ENCODE measurements around the gene SLN.

Gene SLN

DNA sequence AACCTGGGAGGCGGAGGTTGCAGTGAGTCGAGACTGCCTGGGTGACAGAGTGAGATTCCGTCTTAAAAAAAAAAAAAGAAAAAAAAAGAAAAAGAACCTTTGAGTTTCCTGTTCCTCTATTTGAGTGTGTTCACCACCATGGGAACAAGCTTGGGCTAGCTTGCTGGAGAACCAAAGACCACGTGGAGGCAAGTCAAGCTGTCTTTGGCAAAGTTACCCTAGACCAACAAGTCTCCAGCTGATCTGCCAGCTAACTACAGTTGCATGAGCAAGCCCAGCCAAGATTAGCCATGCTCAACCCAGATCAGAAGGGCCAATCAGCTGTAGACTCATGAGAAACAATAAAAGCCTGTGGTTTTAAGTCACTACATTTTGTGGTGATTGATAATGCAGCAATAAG lies 29.7 kb downstream of the SLN start:
- DNase-seq = no peak

DNA sequence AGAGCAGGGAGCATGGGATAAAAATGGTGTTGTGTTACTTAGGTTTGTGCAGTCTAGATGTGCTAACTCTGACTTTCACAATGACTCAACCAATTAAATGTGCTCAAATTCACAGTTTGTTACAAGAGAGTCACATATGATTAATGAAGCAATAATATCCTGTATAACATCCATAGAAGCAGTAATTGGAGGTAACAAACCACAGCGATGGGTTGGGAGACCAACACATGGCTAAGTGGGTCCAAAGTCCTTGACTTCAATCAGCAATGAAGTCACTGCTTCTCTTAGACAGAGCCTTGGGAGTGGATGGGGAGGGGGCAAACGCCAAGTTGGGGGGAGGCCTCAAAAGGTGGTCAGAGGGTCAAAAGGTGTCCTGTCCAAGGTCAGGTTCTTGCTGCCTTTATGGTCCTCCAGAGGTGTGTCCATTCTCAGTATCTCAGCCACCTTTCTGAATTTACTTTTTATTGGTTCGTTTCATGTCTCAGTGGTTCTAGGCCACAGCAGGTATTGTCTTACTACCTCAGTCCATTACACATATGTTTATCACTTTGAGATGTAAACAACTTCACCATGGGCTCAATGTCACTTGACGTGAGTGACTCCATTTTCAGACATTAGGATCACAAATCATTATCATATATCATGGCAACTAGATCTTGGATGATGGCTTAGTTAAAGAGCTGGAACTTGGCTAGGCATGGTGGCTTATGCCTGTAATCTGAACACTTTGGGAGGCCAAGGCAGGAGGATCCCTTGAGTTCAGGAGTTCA lies 32.4 kb downstream of the SLN start:
- no peak for DNase-seq

DNA sequence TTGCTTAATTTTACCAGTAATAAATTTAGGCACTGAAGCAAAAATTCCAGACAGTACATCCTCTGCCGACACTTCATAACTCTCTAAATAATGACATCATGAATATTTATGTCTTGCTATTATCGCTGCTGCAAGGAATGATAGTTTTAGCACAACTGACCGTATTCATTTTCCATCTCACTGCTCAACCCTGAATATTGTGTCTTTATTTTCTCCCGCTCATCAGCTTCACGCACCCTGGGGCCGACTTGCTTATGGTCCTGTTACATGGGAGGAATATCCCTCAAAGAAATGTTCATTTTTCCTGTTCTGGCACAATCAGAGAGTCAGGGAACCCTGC lies 33.3 kb downstream of the SLN start:
- DNase-seq = no peak

DNA sequence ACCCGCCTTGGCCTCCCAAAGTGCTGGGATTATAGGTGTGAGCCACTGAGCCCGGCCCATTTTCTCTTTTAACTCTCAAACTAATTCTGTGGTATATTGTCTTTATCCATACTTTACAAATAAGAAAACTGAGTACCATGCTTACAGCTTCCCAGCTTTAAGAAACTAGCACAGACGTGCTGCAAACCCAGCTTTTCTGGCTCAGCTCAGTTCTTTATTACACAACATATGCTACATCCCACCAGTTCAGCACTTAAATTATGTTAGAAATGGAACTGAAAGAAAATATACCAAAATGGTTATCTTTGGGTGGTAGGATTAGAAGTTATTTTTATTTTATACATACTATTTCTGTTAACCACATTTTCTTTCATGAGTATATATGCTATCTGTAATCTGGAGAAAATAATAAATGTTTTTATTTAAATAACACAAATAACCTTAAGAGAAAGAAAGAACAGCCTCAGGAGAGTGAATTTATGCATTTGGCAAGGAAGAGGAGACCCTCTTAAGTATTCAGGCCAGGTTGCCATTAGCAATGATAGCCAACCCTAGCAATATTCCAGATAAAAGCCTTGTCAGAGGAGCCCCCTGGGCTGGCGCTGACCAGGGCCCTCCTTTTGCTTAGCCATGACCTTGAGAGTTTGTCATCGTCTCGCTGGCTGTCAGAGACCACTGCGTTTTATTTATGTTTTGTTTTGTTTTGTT lies 33.8 kb downstream of the SLN start:
- no peak for DNase-seq

DNA sequence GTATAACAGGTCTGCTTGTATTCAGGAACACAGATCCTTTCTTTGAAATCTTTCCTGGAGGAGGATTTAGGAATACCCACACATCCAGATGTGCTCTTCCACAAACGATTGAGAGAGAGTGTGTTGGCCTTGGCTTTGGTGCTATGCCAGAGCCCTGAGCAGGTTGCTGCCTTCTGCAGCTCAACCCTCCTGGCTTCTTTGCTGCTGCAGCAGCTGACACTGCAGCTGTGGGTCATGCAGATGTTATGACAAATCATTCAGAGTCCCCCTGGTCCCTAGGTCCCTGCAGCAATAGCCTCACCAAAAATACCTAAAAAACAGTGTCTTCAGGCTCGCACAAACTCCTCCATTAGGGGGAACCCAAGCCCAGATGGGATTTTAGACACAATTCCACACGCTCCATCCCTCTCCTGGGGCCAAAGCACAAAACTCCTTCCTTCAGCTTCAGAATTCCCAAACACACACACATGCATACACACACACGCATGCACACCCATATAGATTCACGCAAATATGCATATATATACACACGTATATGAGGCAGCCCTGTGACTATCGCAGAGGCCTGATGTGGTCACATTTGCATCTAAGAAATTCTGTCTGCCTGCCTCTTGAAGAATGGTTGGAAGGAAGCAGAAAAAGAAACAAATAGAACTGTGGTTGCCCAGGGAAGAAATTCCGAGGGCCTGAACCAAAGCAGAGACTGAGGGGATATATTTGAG lies 35.4 kb downstream of the SLN start:
- no peak for DNase-seq

- DNase-seq = no peak
Observed at GRCh38 chr11:107675902-107676301, 36.0 kb downstream of the SLN start.

GRCh38 chr11:107669893-107670601 lies 41.8 kb downstream of the SLN start:
- no peak for DNase-seq

GRCh38 chr11:107669191-107669740 lies 42.6 kb downstream of the SLN start:
- DNase-seq = no peak

DNA sequence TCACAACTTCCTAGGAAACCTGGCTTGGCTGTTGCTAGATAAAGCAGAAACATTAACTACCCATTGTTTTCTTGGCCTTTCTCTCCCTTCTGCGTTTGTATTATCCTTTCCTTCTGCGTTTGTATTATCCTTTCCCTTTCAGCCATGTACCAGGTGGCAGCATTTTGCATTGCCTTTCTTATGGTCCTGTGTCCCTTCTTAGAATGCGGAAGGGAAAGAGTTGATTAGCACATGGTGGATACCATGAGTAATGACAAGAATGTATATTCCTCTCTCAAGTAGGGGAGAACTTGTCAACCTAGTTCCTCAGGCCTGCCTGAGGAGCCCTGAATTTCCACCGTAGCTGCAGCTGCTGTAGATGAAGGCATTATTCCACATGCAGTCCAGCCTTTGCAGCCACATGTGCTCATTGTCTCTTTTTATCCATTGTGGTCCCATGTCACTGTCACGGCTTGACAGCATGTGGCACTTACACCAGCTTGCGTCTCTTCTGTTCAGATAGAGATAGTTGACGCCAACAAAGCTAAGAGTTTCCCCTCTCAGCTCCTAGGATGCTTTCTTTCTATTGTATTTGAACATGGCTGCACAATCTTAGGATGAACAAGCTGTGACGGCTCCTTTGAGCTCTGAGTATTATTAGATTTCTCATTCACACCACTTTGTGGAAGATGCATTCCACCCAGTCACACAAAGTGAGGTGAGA lies 44.8 kb downstream of the SLN start:
- no peak for DNase-seq

DNA sequence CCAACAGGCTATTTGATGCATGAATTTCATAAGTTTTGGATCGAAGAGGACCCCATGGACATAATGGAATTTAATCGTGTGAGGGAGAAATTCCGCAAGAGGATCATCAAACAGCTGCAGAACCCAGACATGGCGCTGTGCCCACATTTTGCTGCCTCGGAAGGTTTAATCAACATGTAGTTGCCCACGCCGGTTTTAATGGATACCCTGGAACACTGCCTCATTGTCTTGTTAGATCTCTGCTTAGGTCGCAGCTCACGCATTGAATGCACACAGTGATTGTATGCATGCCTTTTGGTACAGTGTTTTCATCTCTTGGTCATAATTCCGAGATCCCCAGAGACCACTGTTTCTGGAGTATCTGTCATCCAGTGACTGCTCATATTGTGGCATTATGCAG lies 46.8 kb downstream of the SLN start:
- DNase-seq = no peak

DNA sequence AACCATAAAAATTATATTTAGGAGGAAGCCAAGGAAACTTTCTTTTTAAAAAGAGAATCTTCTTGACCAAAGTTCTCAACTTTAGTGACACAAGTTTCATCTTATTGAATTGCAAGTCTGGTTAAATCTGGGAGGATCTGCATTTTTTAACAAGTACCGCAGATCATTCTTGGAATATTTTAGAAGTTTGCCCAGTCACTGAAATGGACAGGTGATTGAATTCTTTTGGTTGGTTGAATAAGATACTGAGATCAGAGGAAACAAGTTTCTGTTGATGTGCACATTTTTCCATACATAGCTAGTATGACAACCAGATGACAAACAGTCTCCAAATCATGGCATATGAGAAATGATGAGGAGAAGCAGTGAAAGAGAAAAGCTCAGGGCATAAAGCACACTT lies 50.2 kb downstream of the SLN start:
- no peak for DNase-seq

- DNase-seq = no peak
Observed at GRCh38 chr11:107660066-107660465, 51.8 kb downstream of the SLN start.

GRCh38 chr11:107659310-107659709 lies 52.5 kb downstream of the SLN start:
- DNase-seq = no peak

Measured in CD4-positive, alpha-beta T cell treated with Interleukin-17A for 4 hours (primary cell).